Measurements from ENCODE around the gene RAB25. TPM values are rescaled to one million over a fixed set of nuclear protein-coding genes. Genes with fewer than 3 reads are reported as not detected.
"Not testable (repeated sequence)": the region's sequence is repeated elsewhere in the genome, so short reads cannot be mapped to it uniquely, and the experiment has no call there.

Gene RAB25
- total and polyA plus RNA-seq, 11 donors = 0.38 TPM; not detected in 10

- Histone ChIP-seq H3K36me3 (peaks cover 0 to 23% (median 0%) of the 10 kb centered on the region in 9 donors), H3K4me3 (peak overlapping the region; percentile 78 to 100 (median 91)), H3K4me1 (peaks cover 16 to 55% (median 42%) of the 10 kb centered on the region in 12 donors), H3K27me3 (no peaks in the 10 kb centered on the region), H3K27ac (peak overlapping the region; percentile 81 to 99 (median 98)), H3K9me3 (no peaks in the 10 kb centered on the region)
- no peak for TF ChIP-seq POLR2A (IDR thresholded peaks at IDR 0.05)
- TF ChIP-seq, protein P1, sequence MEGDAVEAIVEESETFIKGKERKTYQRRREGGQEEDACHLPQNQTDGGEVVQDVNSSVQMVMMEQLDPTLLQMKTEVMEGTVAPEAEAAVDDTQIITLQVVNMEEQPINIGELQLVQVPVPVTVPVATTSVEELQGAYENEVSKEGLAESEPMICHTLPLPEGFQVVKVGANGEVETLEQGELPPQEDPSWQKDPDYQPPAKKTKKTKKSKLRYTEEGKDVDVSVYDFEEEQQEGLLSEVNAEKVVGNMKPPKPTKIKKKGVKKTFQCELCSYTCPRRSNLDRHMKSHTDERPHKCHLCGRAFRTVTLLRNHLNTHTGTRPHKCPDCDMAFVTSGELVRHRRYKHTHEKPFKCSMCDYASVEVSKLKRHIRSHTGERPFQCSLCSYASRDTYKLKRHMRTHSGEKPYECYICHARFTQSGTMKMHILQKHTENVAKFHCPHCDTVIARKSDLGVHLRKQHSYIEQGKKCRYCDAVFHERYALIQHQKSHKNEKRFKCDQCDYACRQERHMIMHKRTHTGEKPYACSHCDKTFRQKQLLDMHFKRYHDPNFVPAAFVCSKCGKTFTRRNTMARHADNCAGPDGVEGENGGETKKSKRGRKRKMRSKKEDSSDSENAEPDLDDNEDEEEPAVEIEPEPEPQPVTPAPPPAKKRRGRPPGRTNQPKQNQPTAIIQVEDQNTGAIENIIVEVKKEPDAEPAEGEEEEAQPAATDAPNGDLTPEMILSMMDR (IDR thresholded peaks at IDR 0.05) = no peak
- WGBS, 4 donors = 0 to 1% (median 0%) methylated on average over 37 to 49 of the region's 49 CpGs
- ATAC-seq (peak; percentile 24 to 38 (median 36)), DNase-seq (peak in 3 of 5 donors; percentile 61 to 73 (median 69))
- intact Hi-C loops (cut with DNase I) = loop anchor here in 1 of 10 donors (10.0 kb wide), 1 partner anchor 550 kb away; no protein-coding TSS in a partner anchor
Observed at GRCh38 chr1:156114919-156115513, 54.1 kb downstream of the RAB25 start.

DNA sequence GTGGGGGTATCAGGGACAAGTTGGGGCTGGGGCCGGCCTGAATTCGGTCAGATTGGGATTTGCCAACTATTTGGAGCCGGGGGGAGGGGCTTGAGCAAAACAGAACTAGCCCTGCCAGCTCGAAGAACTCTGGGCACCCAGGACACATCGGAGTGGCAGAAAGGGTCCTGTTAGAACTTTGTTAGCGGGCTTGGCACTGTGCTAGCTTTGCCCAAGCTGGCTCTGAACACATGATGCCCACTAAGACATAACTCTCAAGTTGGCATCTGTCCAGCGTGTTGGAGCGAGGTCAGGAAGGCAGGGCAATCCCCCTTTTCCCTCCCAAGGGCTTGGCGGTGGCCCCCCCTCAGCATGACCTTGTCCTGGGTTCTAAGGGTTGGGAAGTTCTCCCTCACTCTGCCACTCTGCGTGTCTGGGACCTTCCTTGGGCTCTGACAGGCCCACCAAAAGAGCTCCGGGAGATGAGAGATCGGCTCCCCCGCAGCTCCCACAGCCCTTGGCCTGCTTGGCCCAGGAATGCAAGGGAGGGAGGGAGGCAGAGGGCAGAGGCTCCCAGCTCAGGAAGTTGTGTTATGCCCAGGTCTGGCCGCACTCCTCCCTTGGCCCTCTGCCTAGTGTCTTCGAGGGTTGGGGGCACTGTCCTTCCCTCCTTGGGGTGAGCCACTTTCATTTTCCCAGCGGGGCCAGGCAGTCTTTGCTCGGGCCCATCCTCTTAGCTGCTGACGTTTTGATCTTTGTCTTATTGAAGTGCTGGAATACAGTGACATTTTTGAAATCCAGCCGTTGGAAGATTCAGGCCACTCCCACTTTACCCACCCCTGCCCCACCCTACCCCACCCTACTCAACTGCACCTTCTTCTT, 54.8 kb downstream of the RAB25 start:
- peak; percentile 27 to 50 (median 36) for ATAC-seq
- Histone ChIP-seq H3K36me3 (peaks cover 0 to 31% (median 0%) of the 10 kb centered on the region in 9 donors), H3K4me1 (peaks cover 23 to 63% (median 50%) of the 10 kb centered on the region in 12 donors), H3K9me3 (no peaks in the 10 kb centered on the region), H3K4me3 (peak overlapping the region; percentile 78 to 100 (median 91)), H3K27ac (peak overlapping the region; percentile 81 to 99 (median 98)), H3K27me3 (no peaks in the 10 kb centered on the region)
- peak; percentile 71 to 77 (median 76) for DNase-seq
- WGBS, 4 donors = 0 to 4% (median 1%) methylated on average over 17 to 19 of the region's 19 CpGs
- intact Hi-C loops (cut with DNase I) = loop anchor here in 1 of 10 donors (10.0 kb wide), 1 partner anchor 549 kb away; no protein-coding TSS in a partner anchor
- TF ChIP-seq, protein P1 (IDR thresholded peaks at IDR 0.05) = no peak
- no peak for TF ChIP-seq POLR2A (IDR thresholded peaks at IDR 0.05)

DNA sequence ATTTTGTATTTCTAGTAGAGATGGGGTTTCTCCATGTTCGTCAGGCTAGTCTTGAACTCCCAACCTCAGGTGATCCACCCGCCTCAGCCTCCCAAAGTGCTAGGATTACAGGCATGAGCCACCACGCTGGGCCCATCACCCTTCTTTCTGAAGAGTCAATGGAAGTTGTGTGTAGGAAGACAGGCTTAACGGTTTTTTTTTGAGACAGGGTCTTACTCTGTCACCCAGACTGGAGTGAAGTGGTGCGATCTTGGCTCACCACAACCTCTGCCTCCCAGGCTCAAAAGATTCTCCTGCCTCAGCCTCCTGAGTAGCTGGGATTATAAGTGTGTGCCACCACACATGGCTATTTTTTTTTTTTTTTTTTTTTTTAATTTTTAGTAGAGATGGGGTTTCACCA, 55.8 kb downstream of the RAB25 start:
- Histone ChIP-seq H3K4me3 (peak overlapping the region; percentile 78 to 100 (median 91)), H3K4me1 (peaks cover 32 to 68% (median 59%) of the 10 kb centered on the region in 12 donors), H3K36me3 (peaks cover 0 to 37% (median 0%) of the 10 kb centered on the region in 9 donors), H3K27ac (peak overlapping the region; percentile 81 to 99 (median 98))
- 51 to 74% (median 61%) methylated on average over 5 of the region's 5 CpGs for WGBS, 4 donors
- DNase-seq, ATAC-seq, H3K27me3 ChIP-seq, H3K9me3 ChIP-seq: not testable (repeated sequence)
- intact Hi-C loops (cut with DNase I) = loop anchor here in 1 of 10 donors (10.0 kb wide), 1 partner anchor 548 kb away; no protein-coding TSS in a partner anchor

DNA sequence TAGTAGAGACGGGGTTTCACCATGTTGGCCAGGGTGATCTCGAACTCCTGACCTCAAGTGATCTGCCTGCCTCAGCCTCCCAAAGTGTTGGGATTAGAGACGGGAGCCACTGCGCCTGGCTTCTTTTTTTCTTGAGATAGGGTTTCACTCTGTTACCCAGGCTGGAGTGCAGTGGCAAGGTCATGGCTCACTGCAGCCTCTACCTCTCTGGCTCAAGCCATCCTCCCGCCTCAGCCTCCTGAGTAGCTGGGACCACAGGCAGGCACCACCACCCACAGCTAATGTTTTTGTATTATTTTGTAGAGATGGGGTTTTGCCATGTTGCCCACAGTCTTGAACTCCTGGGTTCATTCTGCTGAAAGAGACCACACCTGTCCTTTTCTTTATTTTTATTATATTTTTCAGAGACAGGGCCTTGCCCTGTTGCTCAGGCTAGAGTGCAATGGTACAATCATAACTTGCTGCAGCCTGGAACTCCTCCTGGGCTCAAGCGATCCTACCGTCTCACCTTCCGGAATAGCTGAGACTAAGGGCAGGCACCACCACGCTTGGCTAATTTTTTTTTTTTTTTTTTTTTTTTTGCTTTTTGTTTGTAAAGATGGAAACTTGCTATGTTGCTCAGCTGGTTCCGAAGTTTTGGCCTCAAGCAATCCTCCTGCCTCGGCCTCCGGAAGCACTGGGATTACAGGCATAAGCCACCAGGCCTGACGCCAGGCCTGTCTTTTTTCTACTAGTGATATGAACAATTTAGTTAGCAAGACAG, 56.6 kb downstream of the RAB25 start:
- DNase-seq = peak in 1 of 5 donors; percentile 42
- peak overlapping the region in 10 of 12 donors; percentile 78 to 100 (median 92) for H3K4me3 ChIP-seq
- TF ChIP-seq POLR2A (IDR thresholded peaks at IDR 0.05) = no peak
- TF ChIP-seq, protein P1 (IDR thresholded peaks at IDR 0.05) = no peak
- peaks cover 0 to 37% (median 0%) of the 10 kb centered on the region in 9 donors for H3K36me3 ChIP-seq
- intact Hi-C loops (cut with DNase I) = loop anchor here in 1 of 10 donors (10.0 kb wide), 1 partner anchor 547 kb away; no protein-coding TSS in a partner anchor
- peak overlapping the region in 11 of 12 donors; percentile 96 to 100 (median 98) for H3K27ac ChIP-seq
- H3K27me3 ChIP-seq = no peaks in the 10 kb centered on the region
- 52 to 71% (median 59%) methylated on average over 13 of the region's 13 CpGs for WGBS, 4 donors
- no peak for ATAC-seq
- peaks cover 36 to 77% (median 68%) of the 10 kb centered on the region in 12 donors for H3K4me1 ChIP-seq
- H3K9me3 ChIP-seq = no peaks in the 10 kb centered on the region

Data from heart left ventricle (tissue), 16 donors.